A673 (cell line): Measurements from ENCODE around the gene SEC61A1. TPM values are rescaled to one million over a fixed set of nuclear protein-coding genes. Genes with fewer than 3 reads are reported as not detected.

Experiments used
- BruUV-seq: library from RNA; stranded (reverse); fragments of 400-500 nt; replicated peaks from 2 replicates; lab custom pipeline; 2021; lab: Mats Ljungman, UMichigan
- CTCF ChIA-PET: fragments of 300-600 bp; sonication (Branson Sonifier 250); formaldehyde crosslinking; loops from one replicate; lab custom pipeline; 2022; ENCODE audit warnings: antibody characterized with exemption; lab: Charles Lee
- POLR2A ChIA-PET: fragments of 300-600 bp; sonication (Branson Sonifier 250); formaldehyde crosslinking; loops from one replicate; lab custom pipeline; 2022; ENCODE audit warnings: antibody characterized with exemption; ENCODE audit not compliant: low non-redundant PET; lab: Charles Lee
- DNase-seq: peaks from one replicate; pipeline ENCODE4 v3.0.0-alpha.2; 2015; ENCODE audit warnings: low spot score
- H3K27ac ChIP-seq: fragments of 200-600 bp; sonication (generic); 2 replicates; pipeline ENCODE4 v1.5.1; 2016; ENCODE audit warnings: mixed run types, low read depth, mild to moderate bottlenecking, mixed read lengths, antibody characterized with exemption, low read length; ENCODE audit not compliant: poor library complexity, severe bottlenecking
- H3K27me3 ChIP-seq: fragments of 200-600 bp; sonication (generic); replicated peaks from 2 replicates; pipeline ENCODE4 v1.6.1; 2017; ENCODE audit warnings: mixed run types, low read depth, mild to moderate bottlenecking, mixed read lengths, antibody characterized with exemption, low read length; ENCODE audit not compliant: insufficient read depth, poor library complexity
- H3K36me3 ChIP-seq: fragments of 200-600 bp; sonication (generic); 2 replicates; pipeline ENCODE4 v1.6.1; 2016; ENCODE audit warnings: mixed run types, mild to moderate bottlenecking, mixed read lengths, antibody characterized with exemption, low read length; ENCODE audit not compliant: insufficient read depth, poor library complexity, severe bottlenecking
- H3K4me1 ChIP-seq: fragments of 200-600 bp; sonication (generic); 2 replicates; pipeline ENCODE4 v1.6.1; 2017; ENCODE audit warnings: mixed run types, mild to moderate bottlenecking, mixed read lengths, antibody characterized with exemption, low read length; ENCODE audit not compliant: insufficient read depth, poor library complexity, severe bottlenecking
- H3K4me3 ChIP-seq: fragments of 200-600 bp; sonication (generic); 2 replicates; pipeline ENCODE4 v1.5.1; 2016; ENCODE audit warnings: low read depth, mixed run types, mild to moderate bottlenecking, mixed read lengths, low read length; ENCODE audit not compliant: poor library complexity, severe bottlenecking
- H3K9me3 ChIP-seq: fragments of 200-600 bp; sonication (generic); 2 replicates; pipeline ENCODE4 v1.6.1; 2016; ENCODE audit warnings: mixed run types, low read depth, mild to moderate bottlenecking, mixed read lengths, antibody characterized with exemption, low read length; ENCODE audit not compliant: poor library complexity, severe bottlenecking
- EZH2 ChIP-seq: fragments of 200-600 bp; sonication (generic); IDR thresholded peaks from 2 replicates; pipeline ENCODE4 v1.6.1; 2017; ENCODE audit warnings: borderline replicate concordance, low read depth, mild to moderate bottlenecking, mixed read lengths, antibody characterized with exemption, low read length; ENCODE audit not compliant: poor library complexity, severe bottlenecking
- intact Hi-C: fragments of 100-400 bp; cut with micrococcal nuclease; formaldehyde crosslinking; loops from one replicate; pipeline ENCODE4 v1.10.0; 2022; ENCODE audit not compliant: unreplicated experiment
- total RNA-seq: library from RNA; stranded (reverse); gene quantifications from 2 replicates; pipeline ENCODE4 v1.2.3, GENCODE V29; 2021
- TF ChIP-seq, protein P1 (sequence below): fragments of 300-800, 200-600 bp; sonication (generic); conservative IDR thresholded peaks from 2 replicates; pipeline ENCODE4 v1.5.1; 2017; ENCODE audit warnings: low read depth, mild to moderate bottlenecking, antibody characterized with exemption, low read length, moderate library complexity, mixed read lengths

Gene SEC61A1
- total RNA-seq, 1 experiment from 2014 or later, result 176 TPM

DNA sequence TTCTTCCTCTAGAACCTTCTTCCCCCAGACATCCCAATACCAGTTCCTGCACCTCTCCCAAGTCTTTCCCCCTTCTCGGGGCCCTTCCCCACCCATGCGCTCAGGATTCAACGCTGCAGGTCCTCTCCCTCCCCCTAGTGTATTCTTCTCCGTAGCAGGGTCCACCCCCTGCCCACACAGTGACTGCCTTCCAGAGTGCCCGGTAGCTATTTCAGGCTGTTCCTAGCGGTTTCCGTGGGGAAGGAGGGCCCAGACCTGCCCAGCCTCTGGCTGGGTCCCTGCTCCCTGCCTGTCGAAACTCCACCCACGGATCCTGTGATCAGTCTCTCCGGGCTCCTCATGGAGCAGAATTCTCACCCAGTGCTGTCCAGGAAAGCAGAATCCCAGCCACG lies 45.2 kb upstream of the SEC61A1 start:
- Histone ChIP-seq H3K27ac (no peak overlapping the region), H3K9me3 (no peaks in the 10 kb centered on the region), H3K27me3 (no peaks in the 10 kb centered on the region), H3K36me3 (no peaks in the 10 kb centered on the region), H3K4me3 (no peak overlapping the region), H3K4me1 (no peaks in the 10 kb centered on the region)
- CTCF ChIA-PET, result no interaction called here
- POLR2A ChIA-PET, result no interaction called here
- BruUV-seq, result no TSS peak
- intact Hi-C loops, result no loop called here
- TF ChIP-seq, protein P1, sequence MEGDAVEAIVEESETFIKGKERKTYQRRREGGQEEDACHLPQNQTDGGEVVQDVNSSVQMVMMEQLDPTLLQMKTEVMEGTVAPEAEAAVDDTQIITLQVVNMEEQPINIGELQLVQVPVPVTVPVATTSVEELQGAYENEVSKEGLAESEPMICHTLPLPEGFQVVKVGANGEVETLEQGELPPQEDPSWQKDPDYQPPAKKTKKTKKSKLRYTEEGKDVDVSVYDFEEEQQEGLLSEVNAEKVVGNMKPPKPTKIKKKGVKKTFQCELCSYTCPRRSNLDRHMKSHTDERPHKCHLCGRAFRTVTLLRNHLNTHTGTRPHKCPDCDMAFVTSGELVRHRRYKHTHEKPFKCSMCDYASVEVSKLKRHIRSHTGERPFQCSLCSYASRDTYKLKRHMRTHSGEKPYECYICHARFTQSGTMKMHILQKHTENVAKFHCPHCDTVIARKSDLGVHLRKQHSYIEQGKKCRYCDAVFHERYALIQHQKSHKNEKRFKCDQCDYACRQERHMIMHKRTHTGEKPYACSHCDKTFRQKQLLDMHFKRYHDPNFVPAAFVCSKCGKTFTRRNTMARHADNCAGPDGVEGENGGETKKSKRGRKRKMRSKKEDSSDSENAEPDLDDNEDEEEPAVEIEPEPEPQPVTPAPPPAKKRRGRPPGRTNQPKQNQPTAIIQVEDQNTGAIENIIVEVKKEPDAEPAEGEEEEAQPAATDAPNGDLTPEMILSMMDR, result no peak
- TF ChIP-seq EZH2, result no peak
- DNase-seq, result no peak

DNA sequence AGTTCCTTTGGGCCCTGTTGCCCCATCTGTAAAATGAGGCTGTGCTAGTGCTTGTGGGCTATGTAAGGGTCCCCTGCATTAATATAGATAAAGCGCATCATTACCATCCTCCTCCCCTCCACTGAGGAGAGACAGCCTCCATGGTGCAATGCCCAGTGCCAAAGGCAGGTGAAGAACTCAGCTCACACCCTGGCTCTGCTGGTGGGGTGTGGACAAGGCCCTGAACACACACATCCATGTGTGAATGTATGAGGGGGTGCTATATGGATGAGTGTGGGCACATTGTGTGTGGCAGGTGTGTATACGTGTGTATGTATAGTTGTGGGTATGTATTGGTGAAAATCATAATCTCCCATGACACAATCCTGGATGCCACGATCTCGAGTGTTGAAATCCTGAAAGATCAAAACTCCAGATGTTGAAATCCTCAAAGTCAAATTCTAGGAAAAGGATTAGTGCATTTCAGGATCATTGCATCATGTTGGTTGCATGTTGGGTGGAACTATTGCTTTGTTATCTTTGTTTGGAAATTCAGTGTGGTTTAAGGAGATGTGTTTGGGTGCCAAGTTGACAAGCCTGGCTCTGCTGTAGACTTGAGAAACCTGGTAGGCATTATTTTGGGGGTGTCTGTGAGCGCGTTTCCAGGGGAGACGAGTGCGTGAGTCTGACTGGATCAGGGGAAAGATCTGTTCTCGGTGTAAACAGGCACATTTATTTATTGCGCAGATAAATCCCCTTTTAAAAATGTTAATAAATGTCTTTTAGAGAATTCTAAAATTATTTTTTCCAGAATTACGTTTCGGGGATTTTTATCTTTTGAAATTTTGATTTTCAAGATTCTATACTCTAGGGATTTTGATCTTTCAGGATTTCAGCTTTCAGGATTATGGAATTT lies 42.0 kb upstream of the SEC61A1 start:
- intact Hi-C loops, result loop anchor here (2.0 kb wide), 1 partner anchor 123 kb away; no protein-coding TSS in a partner anchor
- ChIA-PET POLR2A (no interaction called here), CTCF (interaction anchor here (0.6 kb wide), 1 partner anchor 136 kb away, joined by 4 read pairs; no protein-coding TSS in a partner anchor)
- no peaks in the 10 kb centered on the region for H3K4me1 ChIP-seq
- peak; percentile 24 for DNase-seq
- H3K27me3 ChIP-seq, result no peaks in the 10 kb centered on the region
- no TSS peak for BruUV-seq
- no peaks in the 10 kb centered on the region for H3K36me3 ChIP-seq
- TF ChIP-seq, protein P1, result no peak
- TF ChIP-seq EZH2, result no peak
- H3K4me3 ChIP-seq, result no peak overlapping the region
- no peaks in the 10 kb centered on the region for H3K9me3 ChIP-seq
- H3K27ac ChIP-seq, result peak overlapping the region; percentile 40

DNA sequence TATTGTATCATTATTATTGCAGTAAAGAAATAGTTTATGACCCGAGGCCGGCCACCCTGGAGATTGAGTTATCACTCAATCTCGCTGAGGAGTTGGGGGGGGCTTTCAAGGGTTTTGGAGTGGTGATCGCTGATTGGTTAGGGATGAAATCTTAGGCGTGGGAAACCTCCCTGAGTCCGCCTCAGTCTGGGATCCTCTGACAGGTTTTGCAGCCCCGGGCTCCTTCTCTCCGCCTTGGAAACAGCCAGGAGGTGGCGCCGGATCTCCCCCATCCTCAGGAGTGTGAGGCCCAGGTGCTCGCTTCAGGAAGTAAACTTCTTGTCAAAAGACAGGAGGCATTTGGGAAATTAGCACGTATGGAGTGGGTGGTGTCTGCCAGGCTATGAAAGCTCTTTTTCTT lies 41.1 kb upstream of the SEC61A1 start:
- no TSS peak for BruUV-seq
- peaks cover under 1% of the 10 kb centered on the region for H3K9me3 ChIP-seq
- H3K27me3 ChIP-seq, result no peaks in the 10 kb centered on the region
- H3K4me1 ChIP-seq, result no peaks in the 10 kb centered on the region
- intact Hi-C loops, result loop anchor here (2.0 kb wide), 1 partner anchor 122 kb away; no protein-coding TSS in a partner anchor
- ChIA-PET CTCF (no interaction called here), POLR2A (no interaction called here)
- no peaks in the 10 kb centered on the region for H3K36me3 ChIP-seq
- H3K27ac ChIP-seq, result no peak overlapping the region
- TF ChIP-seq EZH2, result no peak
- TF ChIP-seq, protein P1, result peak; percentile 72
- peak; percentile 65 for DNase-seq
- no peak overlapping the region for H3K4me3 ChIP-seq
